Panc1 (cell line): ENCODE measurements around the gene SLC6A19.

Experiments
- CTCF ChIP-seq: fragments of 450-650 bp; IDR thresholded peaks from 2 replicates; pipeline ENCODE4 v1.5.1; 2017; ENCODE audit warnings: mild to moderate bottlenecking
- POLR2AphosphoS5 ChIP-seq: IDR thresholded peaks from 2 replicates; pipeline ENCODE4 v1.6.1; 2012; ENCODE audit warnings: mild to moderate bottlenecking, low read depth, low read length, moderate library complexity

GRCh38 chr5:1184163-1184470 lies 17.3 kb upstream of the SLC6A19 start:
- TF ChIP-seq CTCF = no peak
- no peak for TF ChIP-seq POLR2AphosphoS5
